WTC11 (cell line): ENCODE measurements around the gene GIPC2. TPM values are rescaled to one million over a fixed set of nuclear protein-coding genes. Genes with fewer than 3 reads are reported as not detected.

ENCODE experiments used
- ATAC-seq: fragments of 200-7000 bp; cut with Tn5 transposase; 2 replicates; pipeline ENCODE4 v1.10.0; 2021; ENCODE audit warnings: mild to moderate bottlenecking, moderate library complexity
- CTCF ChIA-PET: fragments of 300-600 bp; sonication (Branson Sonifier 250); formaldehyde crosslinking; loops from one replicate; lab custom pipeline; 2021; ENCODE audit warnings: antibody characterized with exemption; lab: Charles Lee
- POLR2A ChIA-PET: fragments of 350-600 bp; sonication (Branson Sonifier 250); formaldehyde crosslinking; loops from one replicate; lab custom pipeline; 2021; ENCODE audit warnings: antibody characterized with exemption; lab: Charles Lee
- DNase-seq: peaks from one replicate; pipeline ENCODE4 v3.0.0; 2021; ENCODE audit warnings: low spot score
- H3K27ac Mint-ChIP-seq: 2 replicates; pipeline ENCODE4 v1.8.0; 2021; ENCODE audit warnings: mixed read lengths
- H3K27me3 Mint-ChIP-seq: 2 replicates; pipeline ENCODE4 v1.8.0; 2021; ENCODE audit warnings: low read depth, mild to moderate bottlenecking, moderate library complexity, mixed read lengths
- H3K36me3 Mint-ChIP-seq: 2 replicates; pipeline ENCODE4 v1.8.0; 2021; ENCODE audit warnings: mixed read lengths
- H3K4me1 Mint-ChIP-seq: 2 replicates; pipeline ENCODE4 v1.8.0; 2022; ENCODE audit warnings: mixed read lengths
- H3K4me3 Mint-ChIP-seq: 2 replicates; pipeline ENCODE4 v1.8.0; 2021; ENCODE audit warnings: mild to moderate bottlenecking, moderate library complexity, mixed read lengths
- H3K9me3 Mint-ChIP-seq: 2 replicates; pipeline ENCODE4 v1.8.0; 2021; ENCODE audit warnings: mixed read lengths
- AFF4 ChIP-seq: sonication (generic); formaldehyde crosslinking; IDR thresholded peaks from 2 replicates; pipeline ENCODE4 v1.8.1; 2023; ENCODE audit warnings: mild to moderate bottlenecking, missing genetic modification reagents, borderline replicate concordance
- AR ChIP-seq: fragments of 250-450 bp; sonication (Bioruptor Pico); IDR thresholded peaks from 2 replicates; pipeline ENCODE4 v1.9.0; 2021; ENCODE audit warnings: mild to moderate bottlenecking
- ATF2 ChIP-seq: sonication (generic); formaldehyde crosslinking; IDR thresholded peaks from 2 replicates; pipeline ENCODE4 v1.8.1; 2022; ENCODE audit warnings: low read depth, missing genetic modification reagents, borderline replicate concordance
- CDX4 ChIP-seq: fragments of 250-450 bp; sonication (Bioruptor Pico); IDR thresholded peaks from 2 replicates; pipeline ENCODE4 v1.9.0; 2021; ENCODE audit warnings: moderate library complexity, mild to moderate bottlenecking, inconsistent platforms, borderline replicate concordance
- CREB1 ChIP-seq: sonication (generic); formaldehyde crosslinking; IDR thresholded peaks from 2 replicates; pipeline ENCODE4 v1.8.0; 2023; ENCODE audit warnings: mild to moderate bottlenecking, missing genetic modification reagents
- CTCF ChIP-seq: fragments of 200-600 bp; IDR thresholded peaks from 2 replicates; pipeline ENCODE4 v1.8.0; 2022; ENCODE audit warnings: antibody characterized with exemption
- E2F5 ChIP-seq: sonication (generic); formaldehyde crosslinking; IDR thresholded peaks from 2 replicates; pipeline ENCODE4 v1.8.1; 2022; ENCODE audit warnings: mild to moderate bottlenecking, moderate library complexity, missing genetic modification reagents
- ERG ChIP-seq: fragments of 250-450 bp; sonication (Bioruptor Pico); IDR thresholded peaks from 2 replicates; pipeline ENCODE4 v1.8.0; 2021; ENCODE audit warnings: mild to moderate bottlenecking
- GRHL2 ChIP-seq: fragments of 250-450 bp; sonication (Bioruptor Pico); IDR thresholded peaks from 2 replicates; pipeline ENCODE4 v1.8.0; 2022; ENCODE audit warnings: mild to moderate bottlenecking, moderate library complexity; ENCODE audit not compliant: insufficient replicate concordance, severe bottlenecking
- IRF1 ChIP-seq: sonication (generic); formaldehyde crosslinking; IDR thresholded peaks from 2 replicates; pipeline ENCODE4 v1.8.0; 2023; ENCODE audit warnings: missing genetic modification reagents
- MAX ChIP-seq: sonication (generic); formaldehyde crosslinking; IDR thresholded peaks from 2 replicates; pipeline ENCODE4 v1.8.0; 2022; ENCODE audit warnings: mild to moderate bottlenecking, missing genetic modification reagents
- NFATC4 ChIP-seq: fragments of 250-450 bp; sonication (Bioruptor Pico); IDR thresholded peaks from 2 replicates; pipeline ENCODE4 v1.9.0; 2021; ENCODE audit warnings: mild to moderate bottlenecking
- TP53 ChIP-seq: sonication (generic); formaldehyde crosslinking; IDR thresholded peaks from 2 replicates; pipeline ENCODE4 v1.8.1; 2023; ENCODE audit warnings: mild to moderate bottlenecking, missing genetic modification reagents
- ZBTB43 ChIP-seq: sonication (generic); formaldehyde crosslinking; IDR thresholded peaks from 2 replicates; pipeline ENCODE4 v1.8.1; 2023; ENCODE audit warnings: mild to moderate bottlenecking, missing genetic modification reagents
- ZMAT4 ChIP-seq: fragments of 250-450 bp; sonication (Bioruptor Pico); IDR thresholded peaks from 2 replicates; pipeline ENCODE4 v1.9.0; 2021; ENCODE audit warnings: mild to moderate bottlenecking
- ZNF281 ChIP-seq: sonication (generic); formaldehyde crosslinking; IDR thresholded peaks from 2 replicates; pipeline ENCODE4 v1.8.0; 2023; ENCODE audit warnings: mild to moderate bottlenecking, missing genetic modification reagents
- total RNA-seq: library from RNA; stranded (reverse); gene quantifications from 3 replicates; pipeline ENCODE4 v1.2.3, GENCODE V29; 2021

Gene GIPC2
- total RNA-seq, 1 experiment from 2014 or later, result 0.83 TPM

- TF ChIP-seq ERG (CRISPR knock-in tag) (no peak), CREB1 (no peak), ZMAT4 (no peak), AFF4 (CRISPR knock-in tag) (no peak), NFATC4 (CRISPR knock-in tag) (no peak), CDX4 (CRISPR knock-in tag) (no peak), IRF1 (CRISPR knock-in tag) (no peak), E2F5 (CRISPR knock-in tag) (no peak), TP53 (CRISPR knock-in tag) (no peak), AR (CRISPR knock-in tag) (no peak)
Measured at GRCh38 chr1:78086697-78087096, 40.9 kb downstream of the GIPC2 start (continued).

GRCh38 chr1:78088015-78088414, 42.2 kb downstream of the GIPC2 start:
- Mint-ChIP-seq H3K36me3 (peaks cover 16% of the 10 kb centered on the region), H3K9me3 (peaks cover 26% of the 10 kb centered on the region), H3K27me3 (no peaks in the 10 kb centered on the region), H3K27ac (no peak overlapping the region), H3K4me3 (no peak overlapping the region), H3K4me1 (peaks cover 10% of the 10 kb centered on the region)
- CTCF ChIA-PET, result no interaction called here
- POLR2A ChIA-PET, result no interaction called here
- ATAC-seq (no peak), DNase-seq (no peak)
- no peak for TF ChIP-seq GRHL2
- no peak for TF ChIP-seq CREB1
- TF ChIP-seq CTCF, result no peak
- TF ChIP-seq ZNF281 (CRISPR knock-in tag), result no peak
- TF ChIP-seq ATF2 (CRISPR knock-in tag), result no peak
- no peak for TF ChIP-seq MAX (CRISPR knock-in tag)
- no peak for TF ChIP-seq ZBTB43 (CRISPR knock-in tag)
